Astrocyte (in vitro differentiated cells and primary cell): ENCODE results near the gene CSH2. TPM values are rescaled to one million over a fixed set of nuclear protein-coding genes. Genes with fewer than 3 reads are reported as not detected.
"Not testable (repeated sequence)": the region's sequence is repeated elsewhere in the genome, so short reads cannot be mapped to it uniquely, and the experiment has no call there.

ENCODE experiments used
- DNase-seq: peaks from one replicate; pipeline ENCODE4 v3.0.0-alpha.2; 2010; ENCODE audit warnings: low read depth
- FAIRE-seq: peaks from 2 replicates; lab custom pipeline; 2011; peaks lifted over from hg19 to GRCh38; lab: Jason Lieb, UNC
- H2AFZ ChIP-seq: 2 replicates; pipeline ENCODE4 v1.6.0; 2012; ENCODE audit warnings: low read depth, low read length, inconsistent platforms
- H3K27ac ChIP-seq: 2 replicates; pipeline ENCODE4 v1.5.1; 2011; ENCODE audit warnings: low read depth, low read length, inconsistent platforms
- H3K27me3 ChIP-seq: 2 replicates; pipeline ENCODE4 v1.6.0; 2011; ENCODE audit warnings: low read length, inconsistent platforms; ENCODE audit not compliant: insufficient read depth
- H3K36me3 ChIP-seq: 2 replicates; pipeline ENCODE4 v1.5.1; 2011; ENCODE audit warnings: low read length, inconsistent platforms; ENCODE audit not compliant: insufficient read depth
- H3K4me1 ChIP-seq: 2 replicates; pipeline ENCODE4 v1.5.1; 2011; ENCODE audit warnings: low read length, inconsistent platforms; ENCODE audit not compliant: insufficient read depth
- H3K4me2 ChIP-seq: 2 replicates; pipeline ENCODE4 v1.6.0; 2012; ENCODE audit warnings: low read length, inconsistent platforms
- H3K4me3 ChIP-seq: 2 replicates; pipeline ENCODE4 v1.5.1; 2011; ENCODE audit warnings: low read depth, mild to moderate bottlenecking, low read length, inconsistent platforms; ENCODE audit not compliant: insufficient read depth
- H3K79me2 ChIP-seq: 2 replicates; pipeline ENCODE4 v1.6.0; 2012; ENCODE audit warnings: mild to moderate bottlenecking, low read length, inconsistent platforms; ENCODE audit not compliant: insufficient read depth
- H3K9ac ChIP-seq: 2 replicates; pipeline ENCODE4 v1.6.0; 2012; ENCODE audit warnings: mild to moderate bottlenecking, low read length, inconsistent platforms
- H3K9me3 ChIP-seq: 2 replicates; pipeline ENCODE4 v1.5.1; 2012; ENCODE audit warnings: low read depth, mild to moderate bottlenecking, low read length, inconsistent platforms; ENCODE audit not compliant: insufficient read depth
- H4K20me1 ChIP-seq: 2 replicates; pipeline ENCODE4 v1.6.0; 2012; ENCODE audit warnings: low read length, inconsistent platforms; ENCODE audit not compliant: insufficient read depth
- H3K27ac Mint-ChIP-seq: one replicate; pipeline ENCODE4 v1.8.0; 2021; ENCODE audit warnings: mild to moderate bottlenecking, mixed read lengths; ENCODE audit not compliant: unreplicated experiment
- H3K27me3 Mint-ChIP-seq: one replicate; pipeline ENCODE4 v1.8.0; 2021; ENCODE audit warnings: low read depth, mixed read lengths; ENCODE audit not compliant: unreplicated experiment
- H3K36me3 Mint-ChIP-seq: one replicate; pipeline ENCODE4 v1.8.0; 2021; ENCODE audit warnings: low read depth, mixed read lengths; ENCODE audit not compliant: unreplicated experiment
- H3K4me1 Mint-ChIP-seq: one replicate; pipeline ENCODE4 v1.8.0; 2021; ENCODE audit warnings: low read depth, mixed read lengths; ENCODE audit not compliant: unreplicated experiment
- H3K4me3 Mint-ChIP-seq: one replicate; pipeline ENCODE4 v1.8.0; 2021; ENCODE audit warnings: mild to moderate bottlenecking, moderate library complexity, mixed read lengths; ENCODE audit not compliant: unreplicated experiment
- H3K9me3 Mint-ChIP-seq: one replicate; pipeline ENCODE4 v1.8.0; 2021; ENCODE audit warnings: mild to moderate bottlenecking, mixed read lengths; ENCODE audit not compliant: unreplicated experiment
- total RNA-seq: library from RNA; stranded (reverse); gene quantifications from 2 replicates; pipeline ENCODE4 v1.2.1, GENCODE V29; 2021
- TF ChIP-seq, protein P1 (sequence below): IDR thresholded peaks from 2 replicates; pipeline ENCODE4 v1.5.1; 2011; ENCODE audit warnings: low read depth, mild to moderate bottlenecking, inconsistent platforms, low read length, moderate library complexity; ENCODE audit not compliant: insufficient read depth

Gene CSH2
- total RNA-seq, 1 donor from 2014 or later = 4.3 TPM

DNA sequence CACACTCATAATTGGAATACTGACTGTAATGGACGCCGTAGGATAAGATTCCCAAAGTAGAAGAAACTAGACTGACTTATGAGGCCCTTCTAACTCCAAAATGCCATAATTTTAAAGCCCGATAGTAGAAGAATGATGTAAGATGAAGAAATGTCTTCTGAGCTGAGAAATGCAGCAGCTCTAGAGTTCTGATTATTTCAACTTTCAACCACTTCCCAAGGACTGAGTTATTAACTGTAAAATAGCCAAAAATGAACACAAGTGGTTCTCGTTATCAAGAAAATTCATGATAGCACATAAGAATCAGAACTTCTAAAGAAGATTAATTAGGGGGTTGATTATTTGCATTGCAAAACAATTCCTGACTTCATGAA lies 3.2 kb downstream of the CSH2 start:
- not testable (repeated sequence) for FAIRE-seq, H3K4me3 Mint-ChIP-seq, H3K9me3 Mint-ChIP-seq, H2AFZ ChIP-seq, H3K4me2 ChIP-seq, H3K27me3 ChIP-seq, H4K20me1 ChIP-seq, H3K9ac ChIP-seq, H3K4me3 ChIP-seq, DNase-seq, H3K79me2 ChIP-seq, H3K4me1 ChIP-seq, H3K27me3 Mint-ChIP-seq, H3K36me3 ChIP-seq, H3K27ac ChIP-seq, H3K9me3 ChIP-seq, H3K36me3 Mint-ChIP-seq
- H3K4me1 Mint-ChIP-seq = peaks cover 18% of the 10 kb centered on the region
- peak overlapping the region; percentile 14 for H3K27ac Mint-ChIP-seq

DNA sequence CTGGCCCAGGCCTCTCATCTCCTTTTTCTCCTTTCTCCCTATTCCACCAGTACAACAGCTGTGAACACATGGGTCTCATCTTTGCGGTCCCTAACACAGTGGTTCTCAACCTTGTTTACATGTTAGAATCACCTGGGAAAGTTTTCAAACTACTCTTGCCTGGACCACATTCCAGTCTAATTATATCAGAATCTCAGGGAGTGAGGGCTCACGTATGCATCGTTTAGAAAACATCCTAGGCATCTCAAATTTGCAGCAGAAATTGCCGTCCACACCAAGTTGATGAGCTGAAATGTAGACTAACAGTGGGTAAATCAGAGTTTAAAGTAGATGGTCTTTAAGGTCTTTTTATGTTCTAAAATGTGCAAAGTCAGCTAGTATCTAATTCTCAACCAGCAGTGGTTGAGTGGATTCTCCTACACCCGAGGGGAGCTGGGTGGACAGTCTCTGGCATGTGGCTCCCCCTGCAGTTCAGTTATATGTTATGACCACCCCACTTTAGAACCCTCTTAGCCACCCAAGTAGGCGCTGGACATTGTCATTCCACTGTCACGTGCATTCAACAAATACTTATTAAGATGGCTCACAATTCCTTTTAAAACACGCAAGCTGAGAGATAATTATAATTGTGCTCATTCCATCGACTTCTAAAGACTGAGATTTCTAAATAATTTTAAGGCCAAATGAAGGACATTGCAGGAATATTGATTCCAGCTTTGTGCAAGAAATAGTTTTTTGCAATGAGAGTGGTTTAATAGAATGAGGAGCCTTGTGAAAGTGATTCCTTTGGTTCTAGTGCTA lies 3.8 kb downstream of the CSH2 start:
- H3K27ac ChIP-seq, H3K27me3 ChIP-seq, FAIRE-seq, H3K4me3 ChIP-seq, H3K9ac ChIP-seq, H2AFZ ChIP-seq, H3K27me3 Mint-ChIP-seq, H4K20me1 ChIP-seq, H3K9me3 ChIP-seq, H3K4me2 ChIP-seq, H3K4me1 ChIP-seq, H3K9me3 Mint-ChIP-seq, H3K4me3 Mint-ChIP-seq, H3K36me3 ChIP-seq, H3K36me3 Mint-ChIP-seq, H3K79me2 ChIP-seq: not testable (repeated sequence)
- peak; percentile 25 for DNase-seq
- peak overlapping the region; percentile 77 for H3K27ac Mint-ChIP-seq
- H3K4me1 Mint-ChIP-seq = peaks cover 18% of the 10 kb centered on the region

DNA sequence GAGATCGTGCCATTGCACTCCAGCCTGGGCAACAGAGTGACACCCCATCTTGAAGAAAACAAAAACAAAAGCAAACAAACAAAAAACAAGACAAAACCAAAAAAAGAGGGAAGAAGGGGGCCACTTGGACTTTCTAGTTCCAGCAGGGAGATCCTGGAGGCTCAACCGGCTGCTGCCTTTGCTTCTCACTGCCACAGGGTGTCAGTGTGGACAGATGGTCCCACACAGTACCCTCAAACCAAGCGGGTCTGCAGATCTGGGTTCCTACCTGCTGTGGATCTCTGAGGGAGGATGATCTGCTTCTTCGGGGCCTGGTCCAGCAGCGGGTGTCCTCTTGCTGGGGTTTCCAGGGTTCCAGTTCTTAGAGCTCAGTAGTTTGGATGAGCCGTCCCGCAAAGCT lies 6.9 kb downstream of the CSH2 start:
- not testable (repeated sequence) for H3K27ac Mint-ChIP-seq, H3K9ac ChIP-seq, H3K9me3 Mint-ChIP-seq, H3K4me3 Mint-ChIP-seq, H3K27me3 ChIP-seq, H3K9me3 ChIP-seq, H3K4me1 ChIP-seq, H3K36me3 ChIP-seq, H3K4me2 ChIP-seq, H2AFZ ChIP-seq, H3K4me3 ChIP-seq, H4K20me1 ChIP-seq, FAIRE-seq, H3K27ac ChIP-seq, DNase-seq, H3K36me3 Mint-ChIP-seq, H3K79me2 ChIP-seq, H3K27me3 Mint-ChIP-seq
- TF ChIP-seq, protein P1, sequence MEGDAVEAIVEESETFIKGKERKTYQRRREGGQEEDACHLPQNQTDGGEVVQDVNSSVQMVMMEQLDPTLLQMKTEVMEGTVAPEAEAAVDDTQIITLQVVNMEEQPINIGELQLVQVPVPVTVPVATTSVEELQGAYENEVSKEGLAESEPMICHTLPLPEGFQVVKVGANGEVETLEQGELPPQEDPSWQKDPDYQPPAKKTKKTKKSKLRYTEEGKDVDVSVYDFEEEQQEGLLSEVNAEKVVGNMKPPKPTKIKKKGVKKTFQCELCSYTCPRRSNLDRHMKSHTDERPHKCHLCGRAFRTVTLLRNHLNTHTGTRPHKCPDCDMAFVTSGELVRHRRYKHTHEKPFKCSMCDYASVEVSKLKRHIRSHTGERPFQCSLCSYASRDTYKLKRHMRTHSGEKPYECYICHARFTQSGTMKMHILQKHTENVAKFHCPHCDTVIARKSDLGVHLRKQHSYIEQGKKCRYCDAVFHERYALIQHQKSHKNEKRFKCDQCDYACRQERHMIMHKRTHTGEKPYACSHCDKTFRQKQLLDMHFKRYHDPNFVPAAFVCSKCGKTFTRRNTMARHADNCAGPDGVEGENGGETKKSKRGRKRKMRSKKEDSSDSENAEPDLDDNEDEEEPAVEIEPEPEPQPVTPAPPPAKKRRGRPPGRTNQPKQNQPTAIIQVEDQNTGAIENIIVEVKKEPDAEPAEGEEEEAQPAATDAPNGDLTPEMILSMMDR = peak; percentile 9
- peaks cover 18% of the 10 kb centered on the region for H3K4me1 Mint-ChIP-seq
